T-helper 17 cell (primary cell): Measurements from ENCODE around the gene KSR2. TPM values are rescaled to one million over a fixed set of nuclear protein-coding genes. Genes with fewer than 3 reads are reported as not detected.
"Not testable (repeated sequence)": the region's sequence is repeated elsewhere in the genome, so short reads cannot be mapped to it uniquely, and the experiment has no call there.

Experiments
- ATAC-seq: fragments of 150-1000 bp; cut with Tn5 transposase; 2 replicates; pipeline ENCODE4 v1.10.0; 2021; ENCODE audit warnings: mild to moderate bottlenecking, moderate library complexity
- DNase-seq, 3 donors: peaks; one replicate each; pipeline versions ENCODE4 v3.0.0 to v3.0.0-alpha.2; 2020 to 2021
- H3K9me3 ChIP-seq: one replicate; pipeline ENCODE4 v1.7.0; 2013; ENCODE audit warnings: low read length, mild to moderate bottlenecking; ENCODE audit not compliant: control insufficient read depth, poor library complexity, severe bottlenecking
- H3K27ac Mint-ChIP-seq: one replicate; pipeline ENCODE4 v1.8.0; 2022; ENCODE audit warnings: mild to moderate bottlenecking, moderate library complexity, mixed read lengths
- H3K27me3 Mint-ChIP-seq: one replicate; pipeline ENCODE4 v1.8.0; 2022; ENCODE audit warnings: mixed read lengths
- H3K36me3 Mint-ChIP-seq: one replicate; pipeline ENCODE4 v1.8.0; 2022; ENCODE audit warnings: low read depth, mixed read lengths
- H3K4me1 Mint-ChIP-seq: one replicate; pipeline ENCODE4 v1.8.0; 2022; ENCODE audit warnings: mild to moderate bottlenecking, mixed read lengths
- H3K4me3 Mint-ChIP-seq: one replicate; pipeline ENCODE4 v1.8.0; 2022; ENCODE audit warnings: mild to moderate bottlenecking, moderate library complexity, mixed read lengths
- total RNA-seq, 4 donors: library from RNA in 2 of 4; stranded (reverse) in 2 of 4; gene quantifications; one replicate each; pipeline ENCODE4 v1.2.3 and lab custom pipeline; 2022 to 2026

Gene KSR2
- total RNA-seq, 2 donors from 2014 or later = 0.05 to 0.10 TPM

DNA sequence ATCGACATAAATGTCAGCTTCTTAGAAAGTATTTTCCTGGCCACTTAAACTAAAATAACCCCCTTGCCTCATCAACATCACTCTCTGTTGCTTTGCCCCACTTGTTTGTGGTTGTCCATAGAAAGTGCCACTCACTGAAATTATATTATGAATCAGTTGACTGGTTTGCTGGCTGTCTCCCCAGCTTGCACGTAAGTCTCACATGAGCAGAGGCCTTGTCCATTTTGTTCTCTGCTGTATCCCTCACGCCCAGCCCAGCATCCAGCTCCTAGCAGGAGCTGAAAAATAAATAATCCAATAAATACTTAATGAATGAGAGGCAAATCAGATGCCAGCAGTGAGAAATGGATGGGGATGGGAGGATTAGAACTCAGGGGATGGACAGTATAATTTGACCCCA lies 159.3 kb downstream of the KSR2 start:
- Mint-ChIP-seq H3K4me3 (no peak overlapping the region), H3K4me1 (no peaks in the 10 kb centered on the region), H3K27me3 (peaks cover 28% of the 10 kb centered on the region), H3K36me3 (peaks cover 2% of the 10 kb centered on the region), H3K27ac (no peak overlapping the region)
- no peaks in the 10 kb centered on the region for H3K9me3 ChIP-seq
- DNase-seq (no peak), ATAC-seq (no peak)

DNA sequence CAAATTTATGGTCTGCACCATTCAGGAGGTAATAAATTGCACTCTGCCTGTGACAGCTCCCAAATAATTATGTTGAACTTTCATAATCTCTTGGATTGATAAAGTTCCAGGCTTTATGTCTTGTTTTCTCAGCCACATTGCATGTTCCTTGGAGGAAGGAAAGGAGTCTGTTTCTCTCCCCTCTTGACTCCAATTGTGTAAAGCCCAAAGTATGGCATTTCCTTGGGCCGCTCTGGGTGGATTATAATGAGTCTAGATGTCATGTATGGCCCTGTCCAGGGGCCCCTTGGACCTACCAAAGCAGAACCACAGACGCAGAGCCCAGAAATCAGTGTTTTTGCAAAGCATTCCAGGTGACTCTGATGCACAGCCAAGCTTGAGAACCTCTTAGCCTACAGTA lies 160.8 kb downstream of the KSR2 start:
- ATAC-seq (no peak), DNase-seq (no peak)
- H3K4me3 Mint-ChIP-seq = no peak overlapping the region
- no peak overlapping the region for H3K27ac Mint-ChIP-seq
- H3K36me3 Mint-ChIP-seq = peaks cover 2% of the 10 kb centered on the region
- H3K27me3 Mint-ChIP-seq = peaks cover 28% of the 10 kb centered on the region
- H3K9me3 ChIP-seq = no peaks in the 10 kb centered on the region
- H3K4me1 Mint-ChIP-seq = no peaks in the 10 kb centered on the region

DNA sequence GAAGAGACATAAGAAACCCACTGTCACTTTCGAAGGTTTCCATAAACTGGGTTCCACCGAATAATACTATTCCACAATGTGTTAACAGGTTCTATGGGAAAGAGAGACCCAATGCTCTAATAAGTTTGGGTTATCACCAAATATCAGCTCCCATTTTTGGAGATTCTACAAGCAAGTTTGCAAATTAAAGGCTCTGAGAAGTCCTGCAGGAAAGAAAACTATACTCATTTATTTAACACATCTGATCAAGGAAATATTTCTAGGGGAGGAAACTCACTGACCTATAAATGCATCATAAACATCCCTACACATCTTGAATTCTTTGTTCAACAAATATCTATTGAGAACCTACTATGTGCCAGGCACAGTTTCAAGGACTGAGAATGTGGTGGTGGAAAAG lies 161.4 kb downstream of the KSR2 start:
- ATAC-seq = no peak
- no peaks in the 10 kb centered on the region for H3K9me3 ChIP-seq
- H3K4me1 Mint-ChIP-seq = no peaks in the 10 kb centered on the region
- peaks cover 28% of the 10 kb centered on the region for H3K27me3 Mint-ChIP-seq
- no peak overlapping the region for H3K27ac Mint-ChIP-seq
- H3K4me3 Mint-ChIP-seq = no peak overlapping the region
- H3K36me3 Mint-ChIP-seq = peaks cover 2% of the 10 kb centered on the region
- DNase-seq = no peak

DNA sequence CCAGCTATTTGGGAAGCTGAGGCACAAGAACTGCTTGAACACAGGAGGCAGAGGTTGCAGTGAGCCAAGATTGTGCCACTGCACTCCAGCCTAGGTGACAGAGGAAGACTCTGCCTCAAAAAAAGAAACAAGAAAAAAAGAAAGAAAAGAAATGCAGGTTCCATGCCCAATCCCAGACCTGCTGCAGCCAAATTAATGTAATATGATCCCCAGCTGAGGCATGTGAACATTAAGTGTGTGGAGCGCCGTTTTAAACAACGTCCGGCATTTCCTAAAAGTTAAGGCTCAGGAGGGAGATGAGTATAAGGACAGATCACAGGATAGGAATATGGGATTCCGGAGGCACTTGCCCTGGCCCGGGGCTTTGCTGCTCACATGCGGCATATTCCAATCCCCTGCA lies 162.9 kb downstream of the KSR2 start:
- Mint-ChIP-seq H3K4me3 (no peak overlapping the region), H3K4me1 (no peaks in the 10 kb centered on the region), H3K27ac (no peak overlapping the region), H3K27me3 (peaks cover 28% of the 10 kb centered on the region), H3K36me3 (peaks cover 2% of the 10 kb centered on the region)
- no peaks in the 10 kb centered on the region for H3K9me3 ChIP-seq
- DNase-seq (no peak), ATAC-seq (no peak)

GRCh38 chr12:117803001-117803400 lies 165.8 kb downstream of the KSR2 start:
- Mint-ChIP-seq H3K36me3 (no peaks in the 10 kb centered on the region), H3K27ac (no peak overlapping the region), H3K27me3 (peaks cover 8% of the 10 kb centered on the region), H3K4me1 (no peaks in the 10 kb centered on the region), H3K4me3 (no peak overlapping the region)
- no peaks in the 10 kb centered on the region for H3K9me3 ChIP-seq
- ATAC-seq = no peak
- DNase-seq = no peak

DNA sequence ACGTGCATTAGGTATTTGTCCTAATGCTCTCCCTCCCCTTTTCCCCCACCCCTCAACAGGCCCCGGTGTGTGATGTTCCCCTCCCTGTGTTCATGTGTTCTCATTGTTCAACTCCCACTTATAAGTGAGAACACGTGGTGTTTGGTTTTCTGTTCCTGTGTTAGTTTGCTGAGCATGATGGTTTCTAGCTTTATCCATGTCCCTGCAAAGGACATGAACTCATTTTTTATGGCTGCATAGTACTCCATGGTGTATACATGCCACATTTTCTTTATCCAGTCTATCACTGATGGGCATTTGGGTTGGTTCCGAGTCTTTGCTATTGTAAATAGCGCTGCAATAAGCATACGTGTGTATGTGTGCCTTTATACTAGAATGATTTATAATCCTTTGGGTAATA lies 168.1 kb downstream of the KSR2 start:
- not testable (repeated sequence) for H3K36me3 Mint-ChIP-seq, ATAC-seq, H3K9me3 ChIP-seq, DNase-seq, H3K27ac Mint-ChIP-seq, H3K27me3 Mint-ChIP-seq, H3K4me3 Mint-ChIP-seq, H3K4me1 Mint-ChIP-seq

DNA sequence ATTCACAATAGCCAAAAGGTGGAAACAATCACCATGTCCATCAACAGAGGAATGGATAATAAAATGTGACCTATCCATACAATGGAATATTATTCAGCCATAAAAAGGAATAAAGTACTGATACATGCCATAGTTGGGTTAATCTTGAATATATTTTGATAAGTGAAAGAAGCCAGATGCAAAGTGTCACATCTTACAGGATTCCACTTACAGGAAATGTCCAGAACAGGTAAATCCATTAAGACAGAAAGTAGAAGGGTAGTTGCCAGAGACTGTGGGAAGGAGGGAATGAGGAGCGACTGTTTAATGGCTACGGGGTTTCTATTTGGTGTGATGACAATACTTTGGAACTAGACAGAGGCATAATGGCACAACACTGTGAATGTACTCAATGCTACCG lies 171.6 kb downstream of the KSR2 start:
- H3K4me1 Mint-ChIP-seq = no peaks in the 10 kb centered on the region
- DNase-seq (no peak), ATAC-seq (no peak)
- no peaks in the 10 kb centered on the region for H3K27me3 Mint-ChIP-seq
- no peaks in the 10 kb centered on the region for H3K9me3 ChIP-seq
- no peak overlapping the region for H3K4me3 Mint-ChIP-seq
- H3K36me3 Mint-ChIP-seq = no peaks in the 10 kb centered on the region
- no peak overlapping the region for H3K27ac Mint-ChIP-seq

- Mint-ChIP-seq H3K27ac (no peak overlapping the region), H3K36me3 (no peaks in the 10 kb centered on the region), H3K4me3 (no peak overlapping the region)
These were observed 175.8 kb downstream of the KSR2 start for GRCh38 chr12:117792877-117793424.

DNA sequence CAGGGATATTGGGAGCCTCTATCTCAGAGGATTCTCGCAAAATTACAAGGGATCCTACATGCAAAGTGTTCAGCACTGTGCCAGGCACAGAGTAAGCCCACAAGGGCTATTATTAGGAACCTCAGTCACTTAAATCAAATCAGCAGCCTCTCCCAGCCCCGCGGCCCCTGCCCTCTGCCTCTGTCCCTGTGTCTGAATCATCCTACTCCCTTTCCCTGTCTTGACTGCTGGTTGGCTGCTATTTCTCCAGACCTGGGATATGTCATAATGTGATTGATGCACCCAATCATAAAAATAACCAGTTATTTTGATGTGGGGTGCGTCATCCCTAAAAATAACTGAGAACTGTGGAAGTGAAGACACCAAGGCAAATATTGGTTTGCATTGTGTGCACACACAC lies 176.3 kb downstream of the KSR2 start:
- H3K4me3 Mint-ChIP-seq = no peak overlapping the region
- no peaks in the 10 kb centered on the region for H3K4me1 Mint-ChIP-seq
- ATAC-seq (no peak), DNase-seq (no peak)
- no peak overlapping the region for H3K27ac Mint-ChIP-seq
- no peaks in the 10 kb centered on the region for H3K9me3 ChIP-seq
- no peaks in the 10 kb centered on the region for H3K27me3 Mint-ChIP-seq
- no peaks in the 10 kb centered on the region for H3K36me3 Mint-ChIP-seq

More at GRCh38 chr12:117792877-117793424, 175.8 kb downstream of the KSR2 start:
- H3K9me3 ChIP-seq = no peaks in the 10 kb centered on the region
- ATAC-seq (no peak), DNase-seq (no peak)
- no peaks in the 10 kb centered on the region for H3K27me3 Mint-ChIP-seq
- no peaks in the 10 kb centered on the region for H3K4me1 Mint-ChIP-seq

GRCh38 chr12:117790948-117791347 lies 177.8 kb downstream of the KSR2 start:
- Mint-ChIP-seq H3K4me1 (no peaks in the 10 kb centered on the region), H3K27me3 (no peaks in the 10 kb centered on the region), H3K27ac (no peak overlapping the region), H3K36me3 (no peaks in the 10 kb centered on the region), H3K4me3 (no peak overlapping the region)
- ATAC-seq (no peak), DNase-seq (no peak)
- no peaks in the 10 kb centered on the region for H3K9me3 ChIP-seq

GRCh38 chr12:117790198-117790597 lies 178.6 kb downstream of the KSR2 start:
- no peaks in the 10 kb centered on the region for H3K9me3 ChIP-seq
- DNase-seq (no peak), ATAC-seq (no peak)
- H3K36me3 Mint-ChIP-seq = no peaks in the 10 kb centered on the region
- no peaks in the 10 kb centered on the region for H3K27me3 Mint-ChIP-seq
- H3K27ac Mint-ChIP-seq = no peak overlapping the region
- no peak overlapping the region for H3K4me3 Mint-ChIP-seq
- no peaks in the 10 kb centered on the region for H3K4me1 Mint-ChIP-seq

DNA sequence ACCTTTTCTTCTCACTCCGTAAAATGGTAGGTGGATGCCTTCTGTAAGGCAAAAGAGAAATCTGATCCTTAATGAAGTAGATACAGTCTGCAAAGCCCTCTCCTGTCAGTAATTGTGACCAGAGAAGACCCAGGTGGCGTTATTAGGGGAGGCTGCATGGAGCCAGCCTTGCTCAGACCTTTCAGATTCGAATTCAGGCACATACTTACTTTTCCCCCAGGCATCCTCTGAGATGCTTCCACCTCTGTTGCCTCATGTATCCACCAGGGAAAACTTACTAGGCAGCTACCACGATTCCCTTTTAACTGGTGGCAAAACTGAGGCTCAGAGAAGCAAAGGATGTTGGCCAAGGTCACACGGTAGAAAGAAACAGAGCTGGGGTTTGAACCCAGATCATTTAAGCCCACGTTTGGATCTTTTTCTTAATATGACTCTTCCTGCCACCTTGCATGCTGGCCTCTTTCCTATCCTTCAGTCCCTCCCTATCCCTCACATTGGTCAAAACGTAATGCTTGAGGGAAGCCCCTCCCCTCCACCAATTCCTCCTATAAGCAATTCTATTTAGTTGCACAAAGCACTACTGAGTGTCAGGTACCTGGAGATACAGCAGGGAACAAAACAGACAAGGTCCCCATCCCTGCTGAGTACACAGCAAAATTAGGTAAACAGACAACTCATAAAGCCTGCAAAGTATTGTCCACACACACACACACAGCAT lies 179.4 kb downstream of the KSR2 start:
- DNase-seq = no peak
- ATAC-seq = no peak
- no peaks in the 10 kb centered on the region for H3K27me3 Mint-ChIP-seq
- H3K36me3 Mint-ChIP-seq = no peaks in the 10 kb centered on the region
- no peak overlapping the region for H3K27ac Mint-ChIP-seq
- H3K4me3 Mint-ChIP-seq = no peak overlapping the region
- H3K4me1 Mint-ChIP-seq = no peaks in the 10 kb centered on the region
- no peaks in the 10 kb centered on the region for H3K9me3 ChIP-seq

GRCh38 chr12:117778656-117779055 lies 190.1 kb downstream of the KSR2 start:
- H3K9me3 ChIP-seq = no peaks in the 10 kb centered on the region
- Mint-ChIP-seq H3K4me1 (no peaks in the 10 kb centered on the region), H3K4me3 (no peak overlapping the region), H3K27ac (no peak overlapping the region), H3K27me3 (peaks cover 8% of the 10 kb centered on the region), H3K36me3 (no peaks in the 10 kb centered on the region)
- ATAC-seq (no peak), DNase-seq (no peak)
